Immature natural killer cell (primary cell): Measurements from ENCODE around the gene IQCE. TPM values are rescaled to one million over a fixed set of nuclear protein-coding genes. Genes with fewer than 3 reads are reported as not detected.
A peak's percentile ranks its signal among the peaks of the same experiment; 100 is the strongest.

Experiments
- DNase-seq, 3 donors: peaks; one replicate each; pipeline ENCODE4 v3.0.0; 2022; ENCODE audit warnings: mixed read lengths in 1 of 3
- H3K27ac Mint-ChIP-seq, 6 donors: one replicate each; pipeline ENCODE4 v1.8.0; 2020; ENCODE audit warnings: mixed read lengths in 6 of 6, mild to moderate bottlenecking in 5 of 6, inconsistent platforms in 4 of 6, moderate library complexity in 3 of 6
- H3K27me3 Mint-ChIP-seq, 3 donors: one replicate each; pipeline ENCODE4 v1.8.0; 2020 to 2021; ENCODE audit warnings: low read depth in 3 of 3, mild to moderate bottlenecking in 3 of 3, mixed read lengths in 3 of 3, moderate library complexity in 3 of 3, inconsistent platforms in 1 of 3
- H3K36me3 Mint-ChIP-seq, 3 donors: one replicate each; pipeline ENCODE4 v1.8.0; 2020; ENCODE audit warnings: mixed read lengths in 3 of 3, inconsistent platforms in 2 of 3, mild to moderate bottlenecking in 2 of 3
- H3K4me1 Mint-ChIP-seq, 2 donors: one replicate each; pipeline ENCODE4 v1.8.0; 2020; ENCODE audit warnings: inconsistent platforms in 2 of 2, mild to moderate bottlenecking in 2 of 2, mixed read lengths in 2 of 2, moderate library complexity in 1 of 2
- H3K4me3 Mint-ChIP-seq, 5 donors: one replicate each; pipeline ENCODE4 v1.8.0; 2020; ENCODE audit warnings: mild to moderate bottlenecking in 5 of 5, mixed read lengths in 5 of 5, inconsistent platforms in 3 of 5, moderate library complexity in 3 of 5
- H3K9me3 Mint-ChIP-seq, 6 donors: one replicate each; pipeline ENCODE4 v1.8.0; 2020; ENCODE audit warnings: mild to moderate bottlenecking in 6 of 6, mixed read lengths in 6 of 6, inconsistent platforms in 4 of 6, moderate library complexity in 3 of 6
- polyA plus RNA-seq, 3 donors: library from polyadenylated mRNA; unstranded; fragments of 300-500 nt; fragmentation: Illumina TruSeq; gene quantifications; one replicate each; pipeline ENCODE4 v1.2.3, GENCODE V29; 2021

The IQCE gene
- polyA plus RNA-seq, 3 donors from 2014 or later = 1.9 to 4.2 TPM; not detected in 1

DNA sequence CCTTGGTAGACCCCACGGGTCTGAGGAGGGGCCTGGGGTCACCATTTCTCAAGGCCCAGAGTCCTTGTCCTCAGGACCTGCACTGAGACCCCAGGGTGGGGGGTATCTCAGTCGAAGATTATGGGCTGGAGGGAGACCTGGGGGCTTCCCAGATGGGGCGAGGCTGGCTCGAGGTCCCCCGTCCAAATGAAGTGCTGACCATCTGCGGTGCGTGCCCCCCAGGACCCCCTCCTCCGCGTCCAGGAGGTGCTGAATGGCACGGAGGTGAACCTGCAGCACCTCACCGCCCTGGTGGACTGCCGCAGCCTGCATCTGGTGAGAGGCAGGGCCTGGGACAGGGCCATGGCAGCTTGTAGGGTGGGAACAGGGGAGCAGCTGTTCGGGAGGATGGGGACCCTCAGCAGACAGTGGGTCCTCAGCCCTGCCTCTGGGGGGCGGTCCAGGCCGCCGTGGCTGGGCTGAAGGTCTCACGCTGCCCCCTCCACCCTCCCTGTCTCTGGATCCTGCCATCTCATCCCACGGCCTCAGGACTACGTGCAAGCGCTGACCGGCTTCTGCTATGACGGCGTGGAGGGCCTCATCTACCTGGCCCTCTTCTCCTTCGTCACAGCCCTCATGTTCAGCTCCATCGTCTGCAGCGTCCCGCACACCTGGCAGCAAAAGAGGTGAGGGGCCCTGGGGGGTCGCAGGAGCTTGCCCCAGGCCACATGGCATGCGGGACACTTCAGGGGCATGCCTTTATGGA, 97.3 kb downstream of the IQCE start:
- peaks cover 0 to 2% (median 0%) of the 10 kb centered on the region in 3 donors for H3K27me3 Mint-ChIP-seq
- DNase-seq = no peak
- H3K36me3 Mint-ChIP-seq = peaks cover 3 to 6% (median 4%) of the 10 kb centered on the region in 3 donors

GRCh38 chr7:2657208-2657607, 98.4 kb downstream of the IQCE start:
- H3K4me1 Mint-ChIP-seq = peaks cover 4 to 8% of the 10 kb centered on the region in 2 donors
- H3K9me3 Mint-ChIP-seq = no peaks in the 10 kb centered on the region
- peak overlapping the region in 4 of 6 donors; percentile 21 to 63 (median 58) for H3K27ac Mint-ChIP-seq
- peaks cover 3 to 6% (median 4%) of the 10 kb centered on the region in 3 donors for H3K36me3 Mint-ChIP-seq
- H3K27me3 Mint-ChIP-seq = peaks cover 0 to 2% (median 0%) of the 10 kb centered on the region in 3 donors
- no peak overlapping the region for H3K4me3 Mint-ChIP-seq
- no peak for DNase-seq

More for the DNA sequence above, 97.3 kb downstream of the IQCE start:
- Mint-ChIP-seq H3K4me1 (peaks cover 5 to 10% of the 10 kb centered on the region in 2 donors), H3K27ac (no peak overlapping the region), H3K4me3 (no peak overlapping the region), H3K9me3 (no peaks in the 10 kb centered on the region)

GRCh38 chr7:2657920-2658671, 99.3 kb downstream of the IQCE start:
- no peak overlapping the region for H3K4me3 Mint-ChIP-seq
- H3K27ac Mint-ChIP-seq = no peak overlapping the region
- no peak for DNase-seq
- H3K27me3 Mint-ChIP-seq = peaks cover 0 to 2% (median 0%) of the 10 kb centered on the region in 3 donors
- H3K9me3 Mint-ChIP-seq = no peaks in the 10 kb centered on the region
- peaks cover 0 to 3% of the 10 kb centered on the region in 2 donors for H3K4me1 Mint-ChIP-seq
- peaks cover 3 to 6% (median 4%) of the 10 kb centered on the region in 3 donors for H3K36me3 Mint-ChIP-seq

DNA sequence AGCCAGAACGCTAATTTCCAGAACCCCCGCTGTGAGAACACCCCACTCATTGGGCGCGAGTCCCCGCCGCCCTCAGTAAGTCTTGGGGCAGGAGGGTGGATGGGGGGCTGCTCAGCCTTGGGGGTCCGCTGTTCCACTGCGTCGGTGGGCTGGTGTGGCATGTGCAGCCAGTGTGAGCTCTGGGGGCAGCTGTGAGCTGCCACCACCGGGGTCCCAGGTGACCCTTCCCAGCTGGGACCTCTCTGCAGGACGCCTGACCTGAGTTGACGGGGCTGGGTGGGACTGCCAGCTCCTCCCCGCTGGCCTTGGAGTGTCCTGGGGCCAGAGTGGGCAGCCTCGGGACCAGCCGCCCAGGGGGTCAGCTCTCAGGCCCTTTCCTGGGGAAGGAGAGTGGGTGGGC, 100.2 kb downstream of the IQCE start:
- DNase-seq = no peak
- no peak overlapping the region for H3K27ac Mint-ChIP-seq
- H3K27me3 Mint-ChIP-seq = peaks cover 0 to 2% (median 0%) of the 10 kb centered on the region in 3 donors
- H3K4me1 Mint-ChIP-seq = peaks cover 0 to 3% of the 10 kb centered on the region in 2 donors
- no peak overlapping the region for H3K4me3 Mint-ChIP-seq
- peaks cover 3 to 6% (median 4%) of the 10 kb centered on the region in 3 donors for H3K36me3 Mint-ChIP-seq
- no peaks in the 10 kb centered on the region for H3K9me3 Mint-ChIP-seq

GRCh38 chr7:2659556-2660358, 101.0 kb downstream of the IQCE start:
- DNase-seq = no peak
- Mint-ChIP-seq H3K4me3 (no peak overlapping the region), H3K27ac (no peak overlapping the region), H3K27me3 (peaks cover 0 to 2% (median 0%) of the 10 kb centered on the region in 3 donors), H3K9me3 (no peaks in the 10 kb centered on the region), H3K36me3 (peaks cover 3 to 6% (median 4%) of the 10 kb centered on the region in 3 donors), H3K4me1 (peaks cover 0 to 3% of the 10 kb centered on the region in 2 donors)

DNA sequence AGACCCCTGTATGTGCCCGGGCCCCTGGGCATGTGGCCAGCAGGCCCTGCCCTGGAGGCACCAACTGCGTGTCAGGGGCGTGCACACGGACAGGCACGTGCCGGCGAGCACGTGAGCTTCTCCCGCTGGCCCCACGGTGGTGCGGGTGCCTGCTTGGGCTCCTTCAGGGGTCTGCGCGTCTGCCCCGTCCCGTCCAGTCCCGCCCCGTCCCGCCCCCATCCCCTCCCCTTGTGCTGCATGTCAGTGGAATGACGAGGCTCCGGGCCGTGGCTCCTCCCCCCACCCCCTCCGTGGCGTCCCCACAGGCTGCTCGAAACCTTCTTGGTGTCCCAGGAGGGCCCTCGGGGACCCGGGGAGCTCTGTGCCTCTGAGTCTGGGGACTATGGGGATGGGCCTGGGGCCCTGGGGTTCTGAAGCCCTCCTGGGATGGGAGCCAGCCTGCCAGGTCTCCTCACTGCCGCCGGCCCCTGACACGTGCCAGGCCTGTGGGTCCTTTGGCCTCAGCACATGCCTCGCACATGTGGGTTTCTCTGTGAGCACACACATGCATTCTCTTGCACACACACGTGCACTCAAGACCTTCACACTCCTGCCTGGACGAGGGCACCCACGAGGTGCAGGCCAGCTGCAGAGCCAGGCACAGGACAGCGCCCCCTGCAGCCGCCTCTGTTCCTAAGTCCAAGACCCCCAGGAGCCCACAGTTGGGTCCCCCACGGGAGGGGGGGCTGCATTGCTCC, 101.7 kb downstream of the IQCE start:
- no peak overlapping the region for H3K4me3 Mint-ChIP-seq
- no peaks in the 10 kb centered on the region for H3K9me3 Mint-ChIP-seq
- DNase-seq = no peak
- H3K27ac Mint-ChIP-seq = no peak overlapping the region
- H3K27me3 Mint-ChIP-seq = peaks cover 0 to 2% (median 2%) of the 10 kb centered on the region in 3 donors
- peaks cover 3 to 6% (median 4%) of the 10 kb centered on the region in 3 donors for H3K36me3 Mint-ChIP-seq
- H3K4me1 Mint-ChIP-seq = peaks cover 0 to 4% of the 10 kb centered on the region in 2 donors

DNA sequence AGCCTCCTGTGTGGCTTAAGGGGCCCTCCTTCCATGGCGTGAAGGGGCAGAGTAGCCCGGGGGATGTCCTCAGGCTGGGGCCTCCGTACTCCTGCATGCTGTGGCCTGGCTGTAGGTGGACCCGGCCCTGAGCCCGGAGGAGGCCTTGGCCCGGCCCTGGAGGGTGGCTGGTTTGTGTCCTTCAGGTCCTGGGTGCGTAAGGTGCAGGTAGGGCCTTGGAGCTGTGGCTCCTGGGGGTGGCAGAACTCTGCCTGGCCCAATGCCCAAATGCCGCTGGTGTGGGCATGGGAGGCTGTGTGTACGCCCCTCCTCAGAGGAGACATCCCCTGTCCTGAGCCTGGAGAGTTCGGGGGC, 102.3 kb downstream of the IQCE start:
- Mint-ChIP-seq H3K36me3 (peaks cover 3 to 6% (median 4%) of the 10 kb centered on the region in 3 donors), H3K27me3 (peaks cover 0 to 2% (median 2%) of the 10 kb centered on the region in 3 donors), H3K4me1 (peaks cover 0 to 4% of the 10 kb centered on the region in 2 donors), H3K9me3 (no peaks in the 10 kb centered on the region), H3K4me3 (no peak overlapping the region), H3K27ac (no peak overlapping the region)
- no peak for DNase-seq

GRCh38 chr7:2661602-2662272, 103.0 kb downstream of the IQCE start:
- no peak for DNase-seq
- no peak overlapping the region for H3K4me3 Mint-ChIP-seq
- H3K4me1 Mint-ChIP-seq = peaks cover 0 to 4% of the 10 kb centered on the region in 2 donors
- H3K36me3 Mint-ChIP-seq = peaks cover 3 to 6% (median 4%) of the 10 kb centered on the region in 3 donors
- H3K27me3 Mint-ChIP-seq = peaks cover 0 to 2% (median 2%) of the 10 kb centered on the region in 3 donors
- H3K27ac Mint-ChIP-seq = no peak overlapping the region
- H3K9me3 Mint-ChIP-seq = no peaks in the 10 kb centered on the region

DNA sequence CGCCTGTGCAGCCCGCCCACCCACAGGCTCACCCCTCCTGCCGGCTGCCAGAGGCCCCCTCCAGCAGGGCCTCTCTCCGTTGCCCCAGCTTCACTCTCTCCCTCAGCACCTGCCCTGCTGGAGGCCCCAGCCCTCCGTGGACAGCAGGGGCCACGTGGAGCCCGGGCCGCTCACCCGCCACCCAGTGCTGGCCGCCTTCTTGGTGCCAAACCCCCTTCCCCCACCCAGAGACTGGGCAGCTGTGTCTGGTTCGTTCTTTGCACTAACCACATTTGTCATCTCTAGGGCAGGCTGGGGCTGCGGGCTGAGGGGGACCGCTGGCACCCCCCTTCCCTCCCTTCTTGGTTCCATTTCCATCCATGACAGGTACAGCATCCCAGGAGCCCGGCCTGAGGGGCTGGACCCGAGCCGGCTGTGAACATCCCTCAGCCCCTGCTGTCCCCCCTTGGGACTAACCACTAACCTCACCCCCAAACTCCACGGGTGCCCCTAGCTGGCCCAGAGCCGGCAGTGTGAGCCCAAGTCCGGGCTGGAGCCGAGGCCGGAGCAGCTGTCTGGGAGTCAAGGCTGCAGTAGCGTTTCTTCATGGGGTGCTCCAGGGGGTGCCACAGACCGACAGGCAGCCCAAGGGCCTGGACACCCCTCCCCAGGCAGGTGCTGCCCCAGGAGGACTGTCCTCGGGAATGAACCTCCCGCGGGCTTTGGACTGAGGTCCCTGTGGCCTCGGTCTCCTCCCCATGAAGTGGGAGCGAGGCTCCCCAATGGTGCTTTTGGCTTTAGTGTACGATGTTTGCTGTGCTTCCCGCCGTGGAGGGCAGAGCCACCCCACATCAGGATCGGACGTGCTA, 103.7 kb downstream of the IQCE start:
- H3K27ac Mint-ChIP-seq = no peak overlapping the region
- no peaks in the 10 kb centered on the region for H3K36me3 Mint-ChIP-seq
- H3K4me1 Mint-ChIP-seq = peaks cover 0 to 4% of the 10 kb centered on the region in 2 donors
- no peaks in the 10 kb centered on the region for H3K9me3 Mint-ChIP-seq
- peaks cover 0 to 2% (median 1%) of the 10 kb centered on the region in 3 donors for H3K27me3 Mint-ChIP-seq
- no peak overlapping the region for H3K4me3 Mint-ChIP-seq
- no peak for DNase-seq

DNA sequence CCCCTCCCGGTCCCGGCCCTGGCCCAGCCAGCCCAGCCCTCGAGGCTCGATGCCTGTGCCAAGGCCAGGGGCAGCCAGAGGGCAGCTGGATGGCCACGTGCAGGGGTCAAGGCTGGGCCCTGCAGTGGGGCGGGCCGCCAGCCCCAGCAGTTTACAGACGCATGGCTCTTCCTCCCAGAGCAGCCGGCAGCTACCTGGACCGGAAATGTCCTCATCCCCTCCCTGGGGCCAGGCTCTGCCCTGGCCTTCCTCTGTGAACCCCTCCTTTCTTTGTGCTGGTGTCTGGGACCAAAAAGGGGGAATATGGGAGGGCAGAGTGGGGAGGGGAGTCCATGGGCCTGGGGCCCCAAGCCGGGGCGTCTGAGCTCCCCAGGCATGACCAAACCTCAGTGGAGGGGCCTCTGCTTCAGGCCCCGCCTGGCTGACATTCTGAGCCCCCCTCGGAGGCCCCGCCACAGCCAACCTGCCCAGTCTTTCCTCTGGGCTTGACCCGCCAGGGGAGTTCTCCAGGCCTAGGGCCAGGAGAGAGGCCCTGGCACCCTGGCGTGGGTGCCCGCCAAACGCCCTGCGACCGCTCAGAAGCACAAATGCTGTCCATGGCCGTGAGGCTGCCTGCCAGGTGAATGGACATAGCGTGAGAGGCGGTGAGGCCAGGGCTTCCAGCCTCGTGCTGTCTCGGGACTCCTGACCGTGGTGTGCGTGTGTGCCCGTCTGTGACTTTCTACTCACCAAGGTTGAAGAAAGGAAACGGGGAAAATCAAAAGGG, 104.5 kb downstream of the IQCE start:
- Mint-ChIP-seq H3K36me3 (no peaks in the 10 kb centered on the region), H3K27ac (no peak overlapping the region), H3K4me1 (peaks cover 0 to 4% of the 10 kb centered on the region in 2 donors), H3K9me3 (no peaks in the 10 kb centered on the region), H3K4me3 (no peak overlapping the region), H3K27me3 (peaks cover 2 to 4% (median 4%) of the 10 kb centered on the region in 3 donors)
- no peak for DNase-seq

DNA sequence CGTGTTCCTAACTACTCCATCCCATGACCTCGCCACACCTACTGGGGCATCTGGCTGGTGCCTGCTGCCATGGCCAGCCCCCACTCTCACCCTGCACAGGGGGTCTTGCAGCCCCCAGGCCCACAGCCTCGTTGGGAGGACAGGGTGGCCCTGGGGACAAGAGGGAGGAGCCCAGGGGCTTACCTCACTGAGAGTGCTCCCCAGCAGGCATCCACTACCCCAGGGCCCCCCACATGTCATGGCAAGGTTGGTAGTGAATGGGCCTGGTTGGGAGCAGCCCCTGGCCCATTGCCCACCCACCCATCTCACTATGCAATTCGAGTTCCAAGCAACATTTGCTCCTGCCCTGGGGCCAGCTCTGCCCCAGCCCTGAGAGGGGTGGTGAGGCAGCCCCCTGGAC, 105.2 kb downstream of the IQCE start:
- DNase-seq = no peak
- Mint-ChIP-seq H3K27me3 (peaks cover 2 to 6% (median 4%) of the 10 kb centered on the region in 3 donors), H3K36me3 (no peaks in the 10 kb centered on the region), H3K27ac (no peak overlapping the region), H3K4me3 (no peak overlapping the region), H3K9me3 (no peaks in the 10 kb centered on the region), H3K4me1 (peaks cover 0 to 4% of the 10 kb centered on the region in 2 donors)
